Prostate gland (tissue), 2 donors: ENCODE measurements around the gene BEAN1.

Source experiments
- POLR2A ChIP-seq: fragments of 450-650 bp; IDR thresholded peaks from one replicate; pipeline ENCODE4 v1.6.1; 2016; ENCODE audit warnings: antibody characterized with exemption, mild to moderate bottlenecking
- POLR2AphosphoS5 ChIP-seq: sonication (generic); formaldehyde crosslinking; IDR thresholded peaks from one replicate; pipeline ENCODE4 v1.6.1; 2017; ENCODE audit warnings: antibody characterized with exemption
- TF ChIP-seq, protein P1 (sequence below), 4 experiments: fragments of 200-600 bp in 2 of 4; fragments of 450-650 bp in 2 of 4; sonication (generic) in 2 of 4; IDR thresholded peaks; 1 replicate in 3 of 4; 2 replicates in 1 of 4; pipeline ENCODE4 v1.5.1; 2016 to 2019; ENCODE audit warnings: antibody characterized with exemption in 4 of 4, mild to moderate bottlenecking in 2 of 4, moderate library complexity in 2 of 4

DNA sequence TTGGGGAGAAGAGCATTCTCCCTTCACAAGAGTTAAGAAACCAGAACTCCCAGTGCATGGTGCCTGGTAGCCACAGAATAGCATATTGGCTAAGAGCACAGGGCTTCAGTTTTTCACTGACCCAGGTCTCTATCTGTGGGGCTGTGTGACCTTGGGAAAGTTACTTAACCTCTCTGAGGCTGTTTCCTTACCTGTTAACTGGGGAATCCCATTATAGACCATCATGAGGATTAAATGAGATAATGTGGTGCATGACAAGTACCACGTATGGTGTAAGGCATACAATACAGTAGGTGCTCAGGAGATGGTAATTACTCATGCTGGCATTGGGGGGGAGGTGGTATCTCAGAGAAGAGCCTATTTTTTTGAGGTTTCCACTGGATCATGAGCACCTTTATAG is 33.6 kb downstream of the BEAN1 start:
- TF ChIP-seq POLR2AphosphoS5 (no peak), POLR2A (no peak)
- TF ChIP-seq, protein P1, sequence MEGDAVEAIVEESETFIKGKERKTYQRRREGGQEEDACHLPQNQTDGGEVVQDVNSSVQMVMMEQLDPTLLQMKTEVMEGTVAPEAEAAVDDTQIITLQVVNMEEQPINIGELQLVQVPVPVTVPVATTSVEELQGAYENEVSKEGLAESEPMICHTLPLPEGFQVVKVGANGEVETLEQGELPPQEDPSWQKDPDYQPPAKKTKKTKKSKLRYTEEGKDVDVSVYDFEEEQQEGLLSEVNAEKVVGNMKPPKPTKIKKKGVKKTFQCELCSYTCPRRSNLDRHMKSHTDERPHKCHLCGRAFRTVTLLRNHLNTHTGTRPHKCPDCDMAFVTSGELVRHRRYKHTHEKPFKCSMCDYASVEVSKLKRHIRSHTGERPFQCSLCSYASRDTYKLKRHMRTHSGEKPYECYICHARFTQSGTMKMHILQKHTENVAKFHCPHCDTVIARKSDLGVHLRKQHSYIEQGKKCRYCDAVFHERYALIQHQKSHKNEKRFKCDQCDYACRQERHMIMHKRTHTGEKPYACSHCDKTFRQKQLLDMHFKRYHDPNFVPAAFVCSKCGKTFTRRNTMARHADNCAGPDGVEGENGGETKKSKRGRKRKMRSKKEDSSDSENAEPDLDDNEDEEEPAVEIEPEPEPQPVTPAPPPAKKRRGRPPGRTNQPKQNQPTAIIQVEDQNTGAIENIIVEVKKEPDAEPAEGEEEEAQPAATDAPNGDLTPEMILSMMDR (IDR thresholded peaks at IDR 0.05) = no peak
